NCI-H1694 treated with DMSO at 0.1 percent for 48 hours (cell line): ENCODE data around the gene IL31RA.

Source experiments
- DNase-seq: peaks from one replicate; lab custom pipeline; 2025; lab: John Stamatoyannopoulos, UW

Gene IL31RA

GRCh38 chr5:55903121-55903701 lies 52.1 kb downstream of the IL31RA start:
- DNase-seq, result no peak

GRCh38 chr5:55904152-55904551 lies 53.0 kb downstream of the IL31RA start:
- no peak for DNase-seq

GRCh38 chr5:55905251-55905650 lies 54.1 kb downstream of the IL31RA start:
- no peak for DNase-seq

GRCh38 chr5:55907927-55908326 lies 56.8 kb downstream of the IL31RA start:
- DNase-seq, result no peak

DNA sequence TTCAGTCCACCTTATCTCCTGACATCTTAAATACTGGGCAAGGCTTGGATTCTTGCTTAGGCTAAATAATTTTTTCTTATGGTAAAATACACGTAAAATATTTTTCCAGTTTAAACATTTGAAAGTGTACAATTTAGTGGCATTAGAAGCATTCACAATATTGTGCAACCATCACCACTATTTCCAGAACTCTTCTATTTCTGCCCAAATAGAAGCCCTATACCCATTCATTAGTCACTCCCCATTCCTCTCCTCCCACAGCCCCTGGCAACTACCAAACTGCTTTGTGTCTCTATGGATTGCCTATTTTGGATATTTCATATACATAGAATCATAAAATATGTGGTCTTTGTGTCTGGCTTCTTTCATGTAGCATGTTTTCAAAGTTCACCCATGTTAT lies 57.6 kb downstream of the IL31RA start:
- DNase-seq, result no peak

DNA sequence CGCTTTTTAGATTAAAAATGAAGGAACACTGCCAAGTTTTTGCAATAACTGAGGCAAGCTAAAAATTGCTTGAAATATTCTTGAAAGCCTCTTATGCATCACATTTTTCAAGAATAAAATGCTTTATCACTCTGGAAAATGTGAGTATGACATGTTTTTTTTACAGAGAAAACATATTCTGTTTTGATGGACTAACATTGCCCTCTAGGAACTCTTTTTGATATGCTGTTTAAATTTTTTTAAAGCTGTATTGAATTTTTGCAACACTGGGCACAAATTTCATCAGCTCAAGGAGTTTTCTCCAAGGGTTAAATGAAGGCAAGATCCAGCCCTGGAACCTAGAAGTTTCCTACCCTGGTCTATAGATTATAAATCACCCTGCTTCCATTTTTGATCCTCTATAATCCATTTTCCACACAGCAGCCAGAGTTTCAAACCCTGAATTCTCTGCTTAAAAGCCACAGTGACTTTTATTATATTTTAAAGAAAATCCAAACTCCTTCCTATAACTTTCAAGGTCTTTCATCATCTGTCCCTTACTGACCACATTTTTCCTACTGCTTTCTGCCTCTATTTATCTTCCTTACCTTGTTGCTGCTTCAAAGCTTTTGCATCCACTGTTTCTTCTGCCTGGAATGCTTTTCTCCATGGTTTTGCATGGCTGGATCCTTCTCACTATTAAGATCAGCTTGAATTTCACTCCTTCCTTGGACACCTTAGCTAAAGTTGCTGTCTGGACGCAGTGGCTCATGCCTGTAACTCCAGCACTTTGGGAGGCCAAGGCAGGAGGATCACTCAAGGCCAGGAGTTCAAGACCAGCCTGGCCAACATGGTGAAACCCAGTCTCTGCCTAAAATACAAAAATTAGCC lies 60.9 kb downstream of the IL31RA start:
- no peak for DNase-seq

GRCh38 chr5:55913466-55914413 lies 62.6 kb downstream of the IL31RA start:
- no peak for DNase-seq

DNA sequence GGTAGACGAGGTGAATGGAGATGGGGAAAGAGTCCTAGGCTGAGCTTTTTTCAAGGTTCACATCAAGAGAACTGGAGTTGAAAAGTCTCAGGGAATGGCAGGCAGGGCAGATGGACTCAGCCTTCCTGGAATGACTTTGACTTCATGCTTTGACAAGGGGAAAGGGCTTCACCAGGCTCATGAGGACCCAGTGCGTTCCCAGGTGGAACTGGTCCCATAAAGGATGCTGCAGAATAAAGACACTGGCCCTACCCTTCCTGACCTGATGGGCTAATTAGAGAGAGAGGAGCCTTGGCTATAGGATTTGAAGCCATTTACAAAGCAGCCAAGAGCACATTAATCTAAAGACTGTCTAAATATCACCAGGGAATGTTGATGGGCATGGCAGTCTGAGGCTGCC lies 63.8 kb downstream of the IL31RA start:
- DNase-seq, result no peak

- no peak for DNase-seq
These were observed 64.6 kb downstream of the IL31RA start for GRCh38 chr5:55915783-55916182.

- no peak for DNase-seq
These were observed 65.8 kb downstream of the IL31RA start for GRCh38 chr5:55916986-55917385.

GRCh38 chr5:55917402-55918086 lies 66.4 kb downstream of the IL31RA start:
- no peak for DNase-seq

GRCh38 chr5:55918087-55919035 lies 67.2 kb downstream of the IL31RA start:
- DNase-seq, result no peak

GRCh38 chr5:55919625-55920024 lies 68.5 kb downstream of the IL31RA start:
- DNase-seq, result no peak

DNA sequence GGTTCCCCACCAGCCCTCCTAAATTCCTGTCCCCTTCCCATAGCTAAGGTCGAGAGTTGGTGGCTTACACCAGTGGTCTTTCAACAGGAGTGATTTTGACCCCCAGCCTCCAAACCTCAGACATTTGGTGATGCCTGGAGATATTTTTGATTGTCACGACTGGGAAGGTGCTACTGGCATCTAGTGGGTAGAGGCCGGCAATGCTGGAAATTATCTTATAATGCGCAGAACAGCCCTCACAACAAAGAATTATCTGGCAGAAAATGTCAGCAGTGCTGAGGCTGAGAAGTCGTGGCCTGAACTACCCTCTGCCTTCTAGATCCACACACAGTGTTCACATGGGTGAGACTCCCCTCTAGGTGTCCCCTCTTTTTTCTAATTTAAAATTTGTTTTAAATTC lies 69.6 kb downstream of the IL31RA start:
- DNase-seq, result no peak

GRCh38 chr5:55921617-55922016 lies 70.5 kb downstream of the IL31RA start:
- DNase-seq, result no peak

DNA sequence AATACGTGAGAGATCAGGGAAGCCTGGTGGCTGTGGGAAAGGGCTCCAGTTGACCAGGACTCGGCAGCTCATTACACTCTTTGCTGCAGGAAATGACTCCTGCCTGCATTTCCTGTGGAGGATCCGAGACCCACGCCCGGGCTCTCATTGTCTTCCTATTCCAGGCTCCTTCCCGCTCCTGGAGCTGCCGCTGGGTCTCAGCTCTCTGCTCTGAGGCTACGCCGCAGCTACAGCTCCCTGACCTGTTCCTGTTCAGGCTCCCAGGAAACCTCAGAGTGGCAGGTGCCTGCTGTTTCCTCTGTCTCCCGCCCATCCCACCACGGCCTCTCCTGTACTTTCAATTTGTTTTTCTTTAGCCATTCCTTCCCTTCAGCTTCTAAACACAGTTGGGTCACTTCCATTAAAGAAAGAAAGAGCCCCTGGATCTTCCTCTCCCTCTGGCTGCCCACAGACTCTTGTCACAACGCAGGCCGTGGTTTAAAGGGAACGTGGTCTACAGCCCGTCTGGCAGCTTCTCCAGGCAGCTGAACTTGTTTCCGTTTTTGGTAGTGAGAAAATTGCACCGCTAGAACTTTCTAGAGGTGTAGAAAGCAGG lies 72.1 kb downstream of the IL31RA start:
- DNase-seq, result no peak

- DNase-seq, result no peak
These were observed 72.8 kb downstream of the IL31RA start for GRCh38 chr5:55923865-55924500.

DNA sequence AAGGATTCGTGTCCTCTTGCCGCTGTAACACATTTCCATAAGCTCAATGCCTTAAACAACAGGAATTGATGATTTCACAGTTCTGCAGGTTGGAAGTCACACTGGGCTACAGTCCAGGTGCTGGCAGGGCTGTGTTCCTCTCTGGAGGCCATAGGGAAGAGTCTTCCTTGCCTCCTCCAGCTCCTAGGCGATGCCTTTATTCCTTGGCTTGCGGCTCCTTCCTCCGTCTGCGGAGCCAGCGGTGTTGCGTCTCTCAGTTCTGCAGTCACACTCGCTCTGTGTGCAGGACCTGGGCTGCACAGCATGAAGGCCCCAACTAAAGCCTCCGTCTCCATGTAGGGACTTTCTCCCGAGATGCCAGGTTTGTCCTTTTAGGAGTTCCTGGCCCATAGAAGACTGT lies 73.6 kb downstream of the IL31RA start:
- DNase-seq, result no peak

- DNase-seq, result no peak
These were observed 74.0 kb downstream of the IL31RA start for GRCh38 chr5:55925181-55925580.

GRCh38 chr5:55925712-55926111 lies 74.6 kb downstream of the IL31RA start:
- DNase-seq, result no peak
